ENCODE results near the gene CCDC127. TPM values are rescaled to one million over a fixed set of nuclear protein-coding genes. Genes with fewer than 3 reads are reported as not detected.

Gene CCDC127
- total and polyA plus RNA-seq, 2 of the 13 experiments (the other 11 are each of a cell fraction or from before 2014, with no cell fraction given) = 2.9 to 4.3 TPM

DNA sequence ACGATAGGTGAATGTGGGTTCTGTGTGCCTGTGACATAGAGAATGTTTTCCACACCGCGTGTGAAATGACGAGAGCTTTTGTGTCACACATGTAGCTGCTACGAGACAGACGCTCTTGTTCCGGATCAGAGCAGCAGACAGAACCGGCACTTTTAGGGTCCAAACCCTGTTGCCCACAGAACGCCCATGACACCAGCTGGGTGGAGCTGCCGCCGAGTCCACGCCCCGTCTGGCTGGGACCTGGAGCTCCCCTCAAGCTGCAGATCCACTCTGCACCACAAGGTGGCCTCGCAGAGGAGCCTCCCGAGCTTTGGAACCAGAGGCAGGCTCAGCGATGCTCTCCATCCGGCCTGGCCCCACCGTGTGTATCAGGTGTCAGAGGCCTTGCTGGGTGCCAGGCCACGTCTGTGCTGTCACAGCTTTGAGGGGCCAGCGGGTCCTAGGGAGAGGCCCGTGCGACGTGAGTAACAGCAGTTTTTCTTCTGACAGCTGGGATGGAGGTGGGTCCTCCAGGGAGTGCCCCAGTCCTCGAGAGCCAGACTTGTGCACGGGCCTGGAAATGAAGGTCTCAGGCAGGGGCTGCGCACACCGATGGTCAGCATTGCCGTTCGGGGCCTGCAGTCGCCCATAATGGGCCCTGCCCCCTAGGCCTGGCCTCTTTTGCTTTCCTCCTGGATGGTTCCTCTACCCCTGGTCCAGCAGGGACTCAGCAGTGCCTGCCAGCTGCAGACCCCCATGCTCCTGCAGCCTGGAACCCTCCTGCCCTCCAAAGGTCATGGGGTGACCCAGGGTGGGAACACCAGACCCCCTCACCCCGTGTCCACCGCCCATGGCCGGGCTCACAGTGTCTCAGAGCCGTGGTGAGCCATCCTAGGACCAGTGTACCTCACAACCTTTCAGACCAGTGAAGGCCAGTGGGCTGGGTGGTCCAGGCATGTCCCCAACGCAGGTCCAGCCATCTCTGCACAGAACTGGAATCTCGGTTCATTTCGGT is 29.2 kb downstream of the CCDC127 start (continued):
- TF ChIP-seq HNRNPL (IDR thresholded peaks at IDR 0.05; ENCODE audit: low read depth, low read length) = no peak
- peak; percentile 55; the same call in 1 of the 2 replicates for TF ChIP-seq ZFY (CRISPR knock-in tag; IDR thresholded peaks at IDR 0.05)
- no peak for TF ChIP-seq ZBTB8A (CRISPR knock-in tag; IDR thresholded peaks at IDR 0.05; ENCODE audit: borderline replicate concordance, low read depth)
- TF ChIP-seq NCOA2 (CRISPR knock-in tag; IDR thresholded peaks at IDR 0.05) = no peak
- no peak for TF ChIP-seq PLRG1 (conservative IDR thresholded peaks at IDR 0.05)
- no peak for TF ChIP-seq ELF3 (CRISPR knock-in tag; IDR thresholded peaks at IDR 0.05)
- no peak for TF ChIP-seq SP140L (CRISPR knock-in tag; IDR thresholded peaks at IDR 0.05; ENCODE audit: borderline replicate concordance)
- no peak for TF ChIP-seq ZMAT3 (CRISPR knock-in tag; conservative IDR thresholded peaks at IDR 0.05)
- no peak for TF ChIP-seq MAFF (IDR thresholded peaks at IDR 0.05; ENCODE audit: low read depth, low read length)
- TF ChIP-seq, protein P1, sequence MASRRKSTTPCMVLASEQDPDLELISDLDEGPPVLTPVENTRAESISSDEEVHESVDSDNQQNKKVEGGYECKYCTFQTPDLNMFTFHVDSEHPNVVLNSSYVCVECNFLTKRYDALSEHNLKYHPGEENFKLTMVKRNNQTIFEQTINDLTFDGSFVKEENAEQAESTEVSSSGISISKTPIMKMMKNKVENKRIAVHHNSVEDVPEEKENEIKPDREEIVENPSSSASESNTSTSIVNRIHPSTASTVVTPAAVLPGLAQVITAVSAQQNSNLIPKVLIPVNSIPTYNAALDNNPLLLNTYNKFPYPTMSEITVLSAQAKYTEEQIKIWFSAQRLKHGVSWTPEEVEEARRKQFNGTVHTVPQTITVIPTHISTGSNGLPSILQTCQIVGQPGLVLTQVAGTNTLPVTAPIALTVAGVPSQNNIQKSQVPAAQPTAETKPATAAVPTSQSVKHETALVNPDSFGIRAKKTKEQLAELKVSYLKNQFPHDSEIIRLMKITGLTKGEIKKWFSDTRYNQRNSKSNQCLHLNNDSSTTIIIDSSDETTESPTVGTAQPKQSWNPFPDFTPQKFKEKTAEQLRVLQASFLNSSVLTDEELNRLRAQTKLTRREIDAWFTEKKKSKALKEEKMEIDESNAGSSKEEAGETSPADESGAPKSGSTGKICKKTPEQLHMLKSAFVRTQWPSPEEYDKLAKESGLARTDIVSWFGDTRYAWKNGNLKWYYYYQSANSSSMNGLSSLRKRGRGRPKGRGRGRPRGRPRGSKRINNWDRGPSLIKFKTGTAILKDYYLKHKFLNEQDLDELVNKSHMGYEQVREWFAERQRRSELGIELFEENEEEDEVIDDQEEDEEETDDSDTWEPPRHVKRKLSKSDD (CRISPR knock-in tag; IDR thresholded peaks at IDR 0.05; ENCODE audit: low read depth) = no peak
- TF ChIP-seq MED13 (CRISPR knock-in tag; IDR thresholded peaks at IDR 0.05) = no peak
- TF ChIP-seq ETV6 (CRISPR knock-in tag; conservative IDR thresholded peaks at IDR 0.05) = no peak
- no peak for TF ChIP-seq HCFC1 (IDR thresholded peaks at IDR 0.05; ENCODE audit: low read depth, low read length)
- TF ChIP-seq PITX1 (CRISPR knock-in tag; IDR thresholded peaks at IDR 0.05) = no peak
- TF ChIP-seq GTF2F1 (IDR thresholded peaks at IDR 0.05; ENCODE audit: low read length) = no peak
- no peak for TF ChIP-seq MLLT10 (CRISPR knock-in tag; IDR thresholded peaks at IDR 0.05)
- TF ChIP-seq FOXC1 (CRISPR knock-in tag; IDR thresholded peaks at IDR 0.05; ENCODE audit: borderline replicate concordance) = 0 out of 2 replicates have a peak, but pooled peaks have one; percentile 48
- TF ChIP-seq WIZ (CRISPR knock-in tag; IDR thresholded peaks at IDR 0.05) = no peak
- TF ChIP-seq HMG20A (CRISPR knock-in tag; IDR thresholded peaks at IDR 0.05; ENCODE audit: borderline replicate concordance) = no peak
- TF ChIP-seq, protein P2, sequence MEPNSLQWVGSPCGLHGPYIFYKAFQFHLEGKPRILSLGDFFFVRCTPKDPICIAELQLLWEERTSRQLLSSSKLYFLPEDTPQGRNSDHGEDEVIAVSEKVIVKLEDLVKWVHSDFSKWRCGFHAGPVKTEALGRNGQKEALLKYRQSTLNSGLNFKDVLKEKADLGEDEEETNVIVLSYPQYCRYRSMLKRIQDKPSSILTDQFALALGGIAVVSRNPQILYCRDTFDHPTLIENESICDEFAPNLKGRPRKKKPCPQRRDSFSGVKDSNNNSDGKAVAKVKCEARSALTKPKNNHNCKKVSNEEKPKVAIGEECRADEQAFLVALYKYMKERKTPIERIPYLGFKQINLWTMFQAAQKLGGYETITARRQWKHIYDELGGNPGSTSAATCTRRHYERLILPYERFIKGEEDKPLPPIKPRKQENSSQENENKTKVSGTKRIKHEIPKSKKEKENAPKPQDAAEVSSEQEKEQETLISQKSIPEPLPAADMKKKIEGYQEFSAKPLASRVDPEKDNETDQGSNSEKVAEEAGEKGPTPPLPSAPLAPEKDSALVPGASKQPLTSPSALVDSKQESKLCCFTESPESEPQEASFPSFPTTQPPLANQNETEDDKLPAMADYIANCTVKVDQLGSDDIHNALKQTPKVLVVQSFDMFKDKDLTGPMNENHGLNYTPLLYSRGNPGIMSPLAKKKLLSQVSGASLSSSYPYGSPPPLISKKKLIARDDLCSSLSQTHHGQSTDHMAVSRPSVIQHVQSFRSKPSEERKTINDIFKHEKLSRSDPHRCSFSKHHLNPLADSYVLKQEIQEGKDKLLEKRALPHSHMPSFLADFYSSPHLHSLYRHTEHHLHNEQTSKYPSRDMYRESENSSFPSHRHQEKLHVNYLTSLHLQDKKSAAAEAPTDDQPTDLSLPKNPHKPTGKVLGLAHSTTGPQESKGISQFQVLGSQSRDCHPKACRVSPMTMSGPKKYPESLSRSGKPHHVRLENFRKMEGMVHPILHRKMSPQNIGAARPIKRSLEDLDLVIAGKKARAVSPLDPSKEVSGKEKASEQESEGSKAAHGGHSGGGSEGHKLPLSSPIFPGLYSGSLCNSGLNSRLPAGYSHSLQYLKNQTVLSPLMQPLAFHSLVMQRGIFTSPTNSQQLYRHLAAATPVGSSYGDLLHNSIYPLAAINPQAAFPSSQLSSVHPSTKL (CRISPR knock-in tag; IDR thresholded peaks at IDR 0.05) = 0 out of 2 replicates have a peak, but pooled peaks have one; percentile 16
- no peak for TF ChIP-seq AGO2 (optimal IDR thresholded peaks at IDR 0.05; ENCODE audit: low read depth, low read length)
- TF ChIP-seq, protein P3, sequence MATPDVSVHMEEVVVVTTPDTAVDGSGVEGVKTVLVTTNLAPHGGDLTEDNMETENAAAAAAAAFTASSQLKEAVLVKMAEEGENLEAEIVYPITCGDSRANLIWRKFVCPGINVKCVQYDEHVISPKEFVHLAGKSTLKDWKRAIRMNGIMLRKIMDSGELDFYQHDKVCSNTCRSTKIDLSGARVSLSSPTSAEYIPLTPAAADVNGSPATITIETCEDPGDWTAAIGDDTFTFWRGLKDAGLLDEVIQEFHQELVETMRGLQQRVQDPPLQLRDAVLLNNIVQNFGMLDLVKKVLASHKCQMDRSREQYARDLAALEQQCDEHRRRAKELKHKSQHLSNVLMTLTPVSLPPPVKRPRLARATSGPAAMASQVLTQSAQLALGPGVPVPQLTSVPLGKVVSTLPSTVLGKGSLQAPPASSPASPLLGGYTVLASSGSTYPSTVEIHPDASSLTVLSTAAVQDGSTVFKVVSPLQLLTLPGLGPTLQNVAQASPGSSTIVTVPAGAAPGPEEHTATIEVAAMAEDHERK (CRISPR knock-in tag; IDR thresholded peaks at IDR 0.05; ENCODE audit: low read depth) = no peak
- no peak for TF ChIP-seq SMAD9 (CRISPR knock-in tag; IDR thresholded peaks at IDR 0.05)

All from HepG2 (cell line).